Activated CD4-positive, alpha-beta T cell treated with anti-CD3 and anti-CD28 coated beads for 36 hours (primary cell): ENCODE measurements around the gene NPR2. TPM values are rescaled to one million over a fixed set of nuclear protein-coding genes. Genes with fewer than 3 reads are reported as not detected.

Experiments
- ATAC-seq: fragments of 200-7000 bp; cut with Tn5 transposase; one replicate; pipeline ENCODE4 v1.10.0; 2021; ENCODE audit warnings: mild to moderate bottlenecking, moderate library complexity
- CTCF ChIA-PET: fragments of 350-600 bp; sonication (Branson Sonifier 250); formaldehyde crosslinking; loops from one replicate; lab custom pipeline; 2021; ENCODE audit warnings: antibody characterized with exemption; lab: Charles Lee
- POLR2A ChIA-PET: fragments of 350-600 bp; sonication (Branson Sonifier 250); formaldehyde crosslinking; loops from one replicate; lab custom pipeline; 2021; ENCODE audit warnings: antibody characterized with exemption, inconsistent platforms; lab: Charles Lee
- DNase-seq: peaks from one replicate; pipeline ENCODE4 v3.0.0-alpha.2; 2020
- H3K27ac Mint-ChIP-seq: one replicate; pipeline ENCODE4 v1.8.0; 2021; ENCODE audit warnings: mixed read lengths
- H3K27me3 Mint-ChIP-seq: one replicate; pipeline ENCODE4 v1.8.0; 2021; ENCODE audit warnings: mixed read lengths
- H3K36me3 Mint-ChIP-seq: one replicate; pipeline ENCODE4 v1.8.0; 2021; ENCODE audit warnings: low read depth, mixed read lengths
- H3K4me1 Mint-ChIP-seq: one replicate; pipeline ENCODE4 v1.8.0; 2021; ENCODE audit warnings: mixed read lengths
- H3K4me3 Mint-ChIP-seq: one replicate; pipeline ENCODE4 v1.8.0; 2021; ENCODE audit warnings: mild to moderate bottlenecking, moderate library complexity, mixed read lengths
- H3K9me3 Mint-ChIP-seq: one replicate; pipeline ENCODE4 v1.8.0; 2021; ENCODE audit warnings: low read depth, mixed read lengths
- intact Hi-C, 2 experiments: fragments of 100-400 bp; cut with DNase I in 1 of 2; cut with micrococcal nuclease in 1 of 2; formaldehyde crosslinking; loops; one replicate each; pipeline versions ENCODE4 v1.14.2 to v1.15.1; 2022 to 2024; cut with DNase I, micrococcal nuclease
- total RNA-seq, 2 experiments: library from RNA; stranded (reverse); gene quantifications; one replicate each; pipeline ENCODE4 v1.2.3, GENCODE V29; 2021

The NPR2 gene
- total RNA-seq, 2 experiments from 2014 or later: 9.3 to 10.5 TPM

DNA sequence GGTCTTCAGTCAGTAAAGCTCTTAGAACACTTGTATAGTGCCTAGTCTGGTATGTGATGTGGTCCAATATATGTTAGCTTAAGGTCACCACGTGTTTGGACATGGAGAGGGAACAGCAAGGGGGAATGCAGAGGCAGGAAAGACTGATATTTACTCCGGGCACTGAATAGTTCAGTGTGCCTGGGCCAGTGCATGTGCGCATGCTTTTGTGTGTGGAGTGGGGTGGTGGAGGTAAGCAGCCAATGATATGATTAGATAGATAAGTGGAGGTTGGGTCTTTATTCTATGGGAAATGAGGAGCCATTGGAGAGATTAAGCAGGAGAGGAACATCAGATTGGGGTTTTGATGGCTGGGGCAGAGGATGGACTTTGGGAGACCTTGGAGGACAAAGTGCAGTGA is 64.8 kb downstream of the NPR2 start:
- POLR2A ChIA-PET: interaction anchor here (0.6 kb wide), 1 partner anchor 83 kb away, joined by 4 read pairs; no protein-coding TSS in a partner anchor
- intact Hi-C loops: no loop called here
- CTCF ChIA-PET: interaction anchor here (0.7 to 1.8 kb wide), 4 partner anchors 26 to 81 kb away, joined by 3 to 4 read pairs (median 4); no protein-coding TSS in a partner anchor
- no peaks in the 10 kb centered on the region for H3K9me3 Mint-ChIP-seq
- H3K27me3 Mint-ChIP-seq: peaks cover 1% of the 10 kb centered on the region
- no peak for ATAC-seq
- H3K27ac Mint-ChIP-seq: no peak overlapping the region
- no peak overlapping the region for H3K4me3 Mint-ChIP-seq
- no peak for DNase-seq
- H3K36me3 Mint-ChIP-seq: no peaks in the 10 kb centered on the region
- H3K4me1 Mint-ChIP-seq: no peaks in the 10 kb centered on the region

DNA sequence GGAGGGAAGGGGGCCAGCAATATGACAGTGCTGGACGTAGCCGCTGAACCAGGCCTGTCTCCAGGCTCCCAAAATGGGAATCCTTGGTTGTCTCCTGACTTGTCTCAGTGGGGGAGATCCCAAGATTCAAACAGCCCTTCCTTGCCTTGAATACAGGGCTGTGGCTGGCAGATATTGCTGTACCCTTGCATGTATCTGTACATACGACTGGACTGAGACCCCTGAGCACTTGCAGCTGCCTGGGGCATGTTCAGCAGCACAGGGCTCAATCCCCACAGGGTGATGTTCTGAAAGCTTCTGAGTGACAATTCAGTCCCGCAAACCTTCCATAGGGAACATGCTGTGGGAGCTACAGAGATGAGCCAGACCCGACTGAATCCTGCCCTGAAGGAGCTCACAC is 65.5 kb downstream of the NPR2 start:
- POLR2A ChIA-PET: no interaction called here
- Mint-ChIP-seq H3K4me3 (no peak overlapping the region), H3K36me3 (no peaks in the 10 kb centered on the region), H3K27ac (no peak overlapping the region), H3K9me3 (no peaks in the 10 kb centered on the region), H3K27me3 (peaks cover 5% of the 10 kb centered on the region), H3K4me1 (no peaks in the 10 kb centered on the region)
- intact Hi-C loops: no loop called here
- CTCF ChIA-PET: interaction anchor here (0.7 to 2.4 kb wide), 7 partner anchors 25 to 82 kb away, joined by 3 to 10 read pairs (median 4); no protein-coding TSS in a partner anchor
- ATAC-seq: no peak
- no peak for DNase-seq

DNA sequence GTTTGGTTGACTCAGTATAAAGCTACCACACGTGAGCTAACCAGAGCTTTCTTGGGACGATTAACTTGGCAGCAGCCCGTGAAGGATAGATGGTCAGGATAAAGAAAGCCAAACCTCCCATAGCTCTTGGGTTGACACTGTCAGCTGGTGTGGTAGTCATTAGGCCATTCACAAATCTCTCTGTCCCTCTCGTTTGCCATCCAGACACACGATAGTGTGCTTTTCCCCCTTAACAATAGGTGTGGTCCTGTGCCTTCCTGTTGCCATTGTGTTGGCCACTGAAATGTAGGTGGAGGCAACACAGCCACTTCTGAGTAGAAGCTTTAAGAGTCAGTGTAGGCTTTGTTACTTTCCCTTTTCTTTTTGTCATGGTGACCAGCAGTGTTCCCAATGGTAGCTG is 67.1 kb downstream of the NPR2 start:
- Mint-ChIP-seq H3K36me3 (no peaks in the 10 kb centered on the region), H3K27me3 (peaks cover 5% of the 10 kb centered on the region), H3K27ac (no peak overlapping the region), H3K4me1 (no peaks in the 10 kb centered on the region), H3K9me3 (no peaks in the 10 kb centered on the region), H3K4me3 (no peak overlapping the region)
- DNase-seq (no peak), ATAC-seq (no peak)
- ChIA-PET CTCF (interaction anchor here (0.6 to 2.4 kb wide), 7 partner anchors 20 to 247 kb away, joined by 3 to 10 read pairs (median 5); no protein-coding TSS in a partner anchor), POLR2A (no interaction called here)
- intact Hi-C loops: no loop called here

Other genes with a start within 250 kb of the NPR2 start
- 10 to 100 TPM; 23.3 to 27.7 TPM for gene TESK1, start 186.3 kb upstream of the NPR2 start, total RNA-seq
- 1 to 10 TPM; 6.5 to 8.7 TPM for gene CD72, start 173.2 kb upstream of the NPR2 start, total RNA-seq
- gene SIT1, start 140.7 kb upstream of the NPR2 start, total RNA-seq: 10 to 100 TPM; 76.5 to 80.9 TPM
- over 10,000 TPM in 1 of 2 experiments, 100 to 1,000 TPM in 1; 894 to 11,462 TPM for gene RMRP, start 133.6 kb upstream of the NPR2 start, total RNA-seq
- 10 to 100 TPM in 1 of 2 experiments, 1 to 10 TPM in 1; 7.9 to 10.4 TPM for gene CCDC107, start 133.3 kb upstream of the NPR2 start, total RNA-seq
- gene ARHGEF39, start 126.4 kb upstream of the NPR2 start, total RNA-seq: 10 to 100 TPM; 19.1 to 23.1 TPM
- gene CA9, start 117.7 kb upstream of the NPR2 start, total RNA-seq: 1 to 10 TPM; 2.9 to 3.1 TPM
- 1 to 10 TPM; 4.3 to 5.5 TPM for gene TPM2, start 101.7 kb upstream of the NPR2 start, total RNA-seq
- 100 to 1,000 TPM; 217 to 238 TPM for gene TLN1, start 59.4 kb upstream of the NPR2 start, total RNA-seq
- gene CREB3, start 58.9 kb upstream of the NPR2 start, total RNA-seq: 10 to 100 TPM; 24.0 to 26.0 TPM
- gene GBA2, start 42.4 kb upstream of the NPR2 start, total RNA-seq: 10 to 100 TPM; 19.6 to 23.7 TPM
- 10 to 100 TPM; 14.0 to 15.5 TPM for gene RGP1, start 42.3 kb upstream of the NPR2 start, total RNA-seq
- gene MSMP, start 37.3 kb upstream of the NPR2 start, total RNA-seq: under 1 TPM in 1 of 2 experiments, not detected in 1; 0.39 TPM
- 1 to 10 TPM in 1 of 2 experiments, under 1 TPM in 1; 0.85 to 1.7 TPM for gene SPAG8, start 20.7 kb downstream of the NPR2 start, total RNA-seq
- 10 to 100 TPM; 47.4 to 61.1 TPM for gene HINT2, start 23.5 kb downstream of the NPR2 start, total RNA-seq
- not detected for gene FAM221B, start 37.1 kb downstream of the NPR2 start, total RNA-seq
- 1 to 10 TPM; 5.8 to 6.9 TPM for gene TMEM8B, start 37.6 kb downstream of the NPR2 start, total RNA-seq
- not detected for gene OR13J1, start 78.8 kb downstream of the NPR2 start, total RNA-seq
- gene HRCT1, start 114.6 kb downstream of the NPR2 start, total RNA-seq: not detected
- gene SPAAR, start 117.9 kb downstream of the NPR2 start, total RNA-seq: not detected
- gene OR2S2, start 166.6 kb downstream of the NPR2 start, total RNA-seq: not detected
- 1 to 10 TPM; 5.0 to 5.6 TPM for gene RECK, start 245.3 kb downstream of the NPR2 start, total RNA-seq